Measurements from ENCODE around the gene APOL6. TPM values are rescaled to one million over a fixed set of nuclear protein-coding genes. Genes with fewer than 3 reads are reported as not detected.

Gene APOL6
- total and polyA plus RNA-seq, 10 of the 15 experiments (the other 5 are each of a cell fraction or from before 2014, with no cell fraction given), result 4.3 to 22.9 (median 9.3) TPM

DNA sequence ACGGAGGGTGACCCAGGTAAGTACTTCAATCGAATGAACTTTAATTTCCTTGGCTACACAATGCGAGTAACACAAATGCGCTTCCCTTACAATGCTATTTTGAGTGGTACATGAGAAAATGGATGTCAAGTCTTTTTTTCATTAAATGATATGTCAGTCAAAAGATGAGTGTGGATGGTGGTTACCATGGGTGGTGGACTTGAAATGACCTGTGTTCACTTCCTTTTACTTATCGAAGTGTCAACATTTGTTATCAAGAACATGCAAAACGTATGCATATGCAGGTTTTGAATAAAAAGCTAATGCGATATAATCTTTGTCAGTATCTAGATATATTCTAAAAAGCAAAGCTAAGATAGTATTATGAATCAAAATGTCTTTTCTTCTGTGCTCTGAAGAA lies 60.7 kb downstream of the APOL6 start:
- RAD21 ChIA-PET (ENCODE audit: unreplicated experiment), result no interaction called here

DNA sequence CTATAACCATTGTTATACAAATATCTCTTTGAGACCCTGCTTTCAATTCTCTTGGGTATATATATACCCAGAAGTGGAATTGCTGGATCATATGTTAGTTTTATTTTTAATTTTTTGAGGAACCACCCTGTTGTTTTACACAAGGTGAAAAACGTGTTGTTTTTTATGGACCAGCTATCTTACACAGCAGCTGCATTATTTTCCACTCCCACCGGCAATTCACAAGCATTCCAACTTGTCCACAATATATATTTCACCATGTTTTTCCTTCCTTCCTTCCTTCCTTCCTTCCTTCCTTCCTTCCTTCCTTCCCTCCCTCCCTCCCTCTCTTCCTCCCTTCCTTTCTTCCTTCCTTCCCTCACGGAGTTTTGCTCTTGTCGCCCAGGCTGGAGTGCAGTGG lies 63.1 kb downstream of the APOL6 start:
- Histone ChIP-seq H3K4me2 (ENCODE audit: control insufficient read depth, insufficient read depth) (no peak overlapping the region), H4K20me1 (ENCODE audit: control insufficient read depth, insufficient read depth) (no peaks in the 10 kb centered on the region), H2AFZ (ENCODE audit: control insufficient read depth, low read depth, low read length) (no peak overlapping the region), H3K9me3 (replicated peaks; ENCODE audit: control insufficient read depth, insufficient read depth, low read length) (no peaks in the 10 kb centered on the region), H3K27me3 (replicated peaks in 1 of 2; ENCODE audit: control insufficient read depth in 2 of 2, insufficient read depth in 2 of 2, low read length in 1 of 2) (no peaks in the 10 kb centered on the region), H3K9ac (ENCODE audit: control insufficient read depth, insufficient read depth, low read length) (no peak overlapping the region), H3K27ac (ENCODE audit: control insufficient read depth, insufficient read depth) (no peak overlapping the region), H3K79me2 (ENCODE audit: control insufficient read depth, insufficient read depth, low read length) (no peaks in the 10 kb centered on the region), H3K4me3 (no peak overlapping the region), H3K4me1 (ENCODE audit: control insufficient read depth, insufficient read depth, low read length) (no peaks in the 10 kb centered on the region), H3K36me3 (ENCODE audit: control insufficient read depth in 2 of 2, insufficient read depth in 2 of 2, low read length in 1 of 2) (no peaks in the 10 kb centered on the region)
- WGBS (ENCODE audit: insufficient coverage, insufficient replicate concordance, low lambda C conversion rate, missing lambda C conversion rate), result 50% methylated on average over 2 of the region's 4 CpGs
- ChIA-PET POLR2A (no interaction called here), RAD21 (ENCODE audit: unreplicated experiment) (no interaction called here), CTCF (interaction anchor here (0.7 kb wide), 1 partner anchor 79 kb away, joined by 6 read pairs; no protein-coding TSS in a partner anchor), SMC1A (ENCODE audit: uncharacterized antibody, unreplicated experiment) (no interaction called here)
- FAIRE-seq (no peak), ATAC-seq (no peak), DNase-seq (ENCODE audit: low read depth, low spot score) (no peak)
- BruUV-seq (replicated peaks), result no TSS peak
- intact Hi-C loops (cut with micrococcal nuclease; ENCODE audit: unreplicated experiment), result no loop called here
- in situ Hi-C loops (cut with MboI), result no loop called here
- TF ChIP-seq, protein P1, sequence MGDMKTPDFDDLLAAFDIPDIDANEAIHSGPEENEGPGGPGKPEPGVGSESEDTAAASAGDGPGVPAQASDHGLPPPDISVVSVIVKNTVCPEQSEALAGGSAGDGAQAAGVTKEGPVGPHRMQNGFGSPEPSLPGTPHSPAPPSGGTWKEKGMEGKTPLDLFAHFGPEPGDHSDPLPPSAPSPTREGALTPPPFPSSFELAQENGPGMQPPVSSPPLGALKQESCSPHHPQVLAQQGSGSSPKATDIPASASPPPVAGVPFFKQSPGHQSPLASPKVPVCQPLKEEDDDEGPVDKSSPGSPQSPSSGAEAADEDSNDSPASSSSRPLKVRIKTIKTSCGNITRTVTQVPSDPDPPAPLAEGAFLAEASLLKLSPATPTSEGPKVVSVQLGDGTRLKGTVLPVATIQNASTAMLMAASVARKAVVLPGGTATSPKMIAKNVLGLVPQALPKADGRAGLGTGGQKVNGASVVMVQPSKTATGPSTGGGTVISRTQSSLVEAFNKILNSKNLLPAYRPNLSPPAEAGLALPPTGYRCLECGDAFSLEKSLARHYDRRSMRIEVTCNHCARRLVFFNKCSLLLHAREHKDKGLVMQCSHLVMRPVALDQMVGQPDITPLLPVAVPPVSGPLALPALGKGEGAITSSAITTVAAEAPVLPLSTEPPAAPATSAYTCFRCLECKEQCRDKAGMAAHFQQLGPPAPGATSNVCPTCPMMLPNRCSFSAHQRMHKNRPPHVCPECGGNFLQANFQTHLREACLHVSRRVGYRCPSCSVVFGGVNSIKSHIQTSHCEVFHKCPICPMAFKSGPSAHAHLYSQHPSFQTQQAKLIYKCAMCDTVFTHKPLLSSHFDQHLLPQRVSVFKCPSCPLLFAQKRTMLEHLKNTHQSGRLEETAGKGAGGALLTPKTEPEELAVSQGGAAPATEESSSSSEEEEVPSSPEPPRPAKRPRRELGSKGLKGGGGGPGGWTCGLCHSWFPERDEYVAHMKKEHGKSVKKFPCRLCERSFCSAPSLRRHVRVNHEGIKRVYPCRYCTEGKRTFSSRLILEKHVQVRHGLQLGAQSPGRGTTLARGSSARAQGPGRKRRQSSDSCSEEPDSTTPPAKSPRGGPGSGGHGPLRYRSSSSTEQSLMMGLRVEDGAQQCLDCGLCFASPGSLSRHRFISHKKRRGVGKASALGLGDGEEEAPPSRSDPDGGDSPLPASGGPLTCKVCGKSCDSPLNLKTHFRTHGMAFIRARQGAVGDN (IDR thresholded peaks at IDR 0.05), result no peak
- TF ChIP-seq IRF4 (IDR thresholded peaks at IDR 0.05; ENCODE audit: low read depth, low read length) (no peak), STAT1 (conservative IDR thresholded peaks at IDR 0.05) (no peak), YY1 (IDR thresholded peaks at IDR 0.05; ENCODE audit: low read depth, low read length) (no peak)
- TF ChIP-seq, protein P2, sequence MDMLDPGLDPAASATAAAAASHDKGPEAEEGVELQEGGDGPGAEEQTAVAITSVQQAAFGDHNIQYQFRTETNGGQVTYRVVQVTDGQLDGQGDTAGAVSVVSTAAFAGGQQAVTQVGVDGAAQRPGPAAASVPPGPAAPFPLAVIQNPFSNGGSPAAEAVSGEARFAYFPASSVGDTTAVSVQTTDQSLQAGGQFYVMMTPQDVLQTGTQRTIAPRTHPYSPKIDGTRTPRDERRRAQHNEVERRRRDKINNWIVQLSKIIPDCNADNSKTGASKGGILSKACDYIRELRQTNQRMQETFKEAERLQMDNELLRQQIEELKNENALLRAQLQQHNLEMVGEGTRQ (IDR thresholded peaks at IDR 0.05; ENCODE audit: borderline replicate concordance, low read depth, low read length), result no peak
- TF ChIP-seq, protein P3, sequence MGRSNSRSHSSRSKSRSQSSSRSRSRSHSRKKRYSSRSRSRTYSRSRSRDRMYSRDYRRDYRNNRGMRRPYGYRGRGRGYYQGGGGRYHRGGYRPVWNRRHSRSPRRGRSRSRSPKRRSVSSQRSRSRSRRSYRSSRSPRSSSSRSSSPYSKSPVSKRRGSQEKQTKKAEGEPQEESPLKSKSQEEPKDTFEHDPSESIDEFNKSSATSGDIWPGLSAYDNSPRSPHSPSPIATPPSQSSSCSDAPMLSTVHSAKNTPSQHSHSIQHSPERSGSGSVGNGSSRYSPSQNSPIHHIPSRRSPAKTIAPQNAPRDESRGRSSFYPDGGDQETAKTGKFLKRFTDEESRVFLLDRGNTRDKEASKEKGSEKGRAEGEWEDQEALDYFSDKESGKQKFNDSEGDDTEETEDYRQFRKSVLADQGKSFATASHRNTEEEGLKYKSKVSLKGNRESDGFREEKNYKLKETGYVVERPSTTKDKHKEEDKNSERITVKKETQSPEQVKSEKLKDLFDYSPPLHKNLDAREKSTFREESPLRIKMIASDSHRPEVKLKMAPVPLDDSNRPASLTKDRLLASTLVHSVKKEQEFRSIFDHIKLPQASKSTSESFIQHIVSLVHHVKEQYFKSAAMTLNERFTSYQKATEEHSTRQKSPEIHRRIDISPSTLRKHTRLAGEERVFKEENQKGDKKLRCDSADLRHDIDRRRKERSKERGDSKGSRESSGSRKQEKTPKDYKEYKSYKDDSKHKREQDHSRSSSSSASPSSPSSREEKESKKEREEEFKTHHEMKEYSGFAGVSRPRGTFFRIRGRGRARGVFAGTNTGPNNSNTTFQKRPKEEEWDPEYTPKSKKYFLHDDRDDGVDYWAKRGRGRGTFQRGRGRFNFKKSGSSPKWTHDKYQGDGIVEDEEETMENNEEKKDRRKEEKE (IDR thresholded peaks at IDR 0.05), result no peak

More for the DNA sequence above, 60.7 kb downstream of the APOL6 start:
- SMC1A ChIA-PET (ENCODE audit: uncharacterized antibody, unreplicated experiment), result interaction anchor here (0.6 kb wide), 1 partner anchor 23 kb away, joined by 3 read pairs; no protein-coding TSS in a partner anchor
- no peak for DNase-seq (ENCODE audit: low read depth, low spot score)
- Histone ChIP-seq H3K4me3 (no peak overlapping the region), H3K27me3 (replicated peaks in 1 of 2; ENCODE audit: control insufficient read depth in 2 of 2, insufficient read depth in 2 of 2, low read length in 1 of 2) (no peaks in the 10 kb centered on the region), H3K79me2 (ENCODE audit: control insufficient read depth, insufficient read depth, low read length) (no peaks in the 10 kb centered on the region), H2AFZ (ENCODE audit: control insufficient read depth, low read depth, low read length) (no peak overlapping the region), H3K9ac (ENCODE audit: control insufficient read depth, insufficient read depth, low read length) (no peak overlapping the region), H3K27ac (ENCODE audit: control insufficient read depth, insufficient read depth) (no peak overlapping the region), H4K20me1 (ENCODE audit: control insufficient read depth, insufficient read depth) (no peaks in the 10 kb centered on the region), H3K9me3 (replicated peaks; ENCODE audit: control insufficient read depth, insufficient read depth, low read length) (no peaks in the 10 kb centered on the region), H3K4me1 (ENCODE audit: control insufficient read depth, insufficient read depth, low read length) (no peaks in the 10 kb centered on the region), H3K4me2 (ENCODE audit: control insufficient read depth, insufficient read depth) (no peak overlapping the region), H3K36me3 (ENCODE audit: control insufficient read depth in 2 of 2, insufficient read depth in 2 of 2, low read length in 1 of 2) (no peaks in the 10 kb centered on the region)
- POLR2A ChIA-PET, result no interaction called here
- WGBS (ENCODE audit: insufficient coverage, insufficient replicate concordance, low lambda C conversion rate, missing lambda C conversion rate), result 37% methylated on average over 7 of the region's 7 CpGs
- ATAC-seq, result no peak
- CTCF ChIA-PET, result no interaction called here
- intact Hi-C loops (cut with micrococcal nuclease; ENCODE audit: unreplicated experiment) (no loop called here), in situ Hi-C loops (cut with MboI) (no loop called here)
- FAIRE-seq, result no peak
- TF ChIP-seq, protein P4, sequence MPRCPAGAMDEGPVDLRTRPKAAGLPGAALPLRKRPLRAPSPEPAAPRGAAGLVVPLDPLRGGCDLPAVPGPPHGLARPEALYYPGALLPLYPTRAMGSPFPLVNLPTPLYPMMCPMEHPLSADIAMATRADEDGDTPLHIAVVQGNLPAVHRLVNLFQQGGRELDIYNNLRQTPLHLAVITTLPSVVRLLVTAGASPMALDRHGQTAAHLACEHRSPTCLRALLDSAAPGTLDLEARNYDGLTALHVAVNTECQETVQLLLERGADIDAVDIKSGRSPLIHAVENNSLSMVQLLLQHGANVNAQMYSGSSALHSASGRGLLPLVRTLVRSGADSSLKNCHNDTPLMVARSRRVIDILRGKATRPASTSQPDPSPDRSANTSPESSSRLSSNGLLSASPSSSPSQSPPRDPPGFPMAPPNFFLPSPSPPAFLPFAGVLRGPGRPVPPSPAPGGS (IDR thresholded peaks at IDR 0.05; ENCODE audit: borderline replicate concordance, insufficient read depth, low read depth, low read length, poor library complexity, severe bottlenecking), result no peak
- TF ChIP-seq CREM (IDR thresholded peaks at IDR 0.05; ENCODE audit: low read depth) (no peak), SREBF2 (IDR thresholded peaks at IDR 0.05; ENCODE audit: low read length) (no peak)
- BruUV-seq (replicated peaks), result no TSS peak
